Thyroid gland (tissue), 4 donors: ENCODE results near the gene DTL. TPM values are rescaled to one million over a fixed set of nuclear protein-coding genes. Genes with fewer than 3 reads are reported as not detected.

Experiments used
- DNase-seq, 2 donors: peaks; one replicate each; pipeline ENCODE4 v3.0.0-alpha.2; 2019
- H3K27ac ChIP-seq, 3 donors: fragments of 200-600 bp; sonication (generic); 1 replicate in 2 of 3; 2 replicates in 1 of 3; pipeline ENCODE4 v1.5.1; 2016 to 2019; ENCODE audit warnings: mild to moderate bottlenecking in 1 of 3, moderate library complexity in 1 of 3
- H3K27me3 ChIP-seq: fragments of 200-600 bp; sonication (generic); one replicate; pipeline ENCODE4 v1.5.1; 2019
- H3K36me3 ChIP-seq, 2 donors: fragments of 200-600 bp; sonication (generic); one replicate each; pipeline ENCODE4 v1.5.1; 2016 to 2019
- H3K4me1 ChIP-seq, 2 donors: fragments of 200-600 bp; sonication (generic); one replicate each; pipeline ENCODE4 v1.5.1; 2017 to 2019
- H3K4me3 ChIP-seq, 3 donors: fragments of 200-600 bp; sonication (generic); replicated peaks in 1 of 3; 1 replicate in 2 of 3; 2 replicates in 1 of 3; pipeline ENCODE4 v1.5.1; 2016; ENCODE audit warnings: mild to moderate bottlenecking in 1 of 3
- H3K9me3 ChIP-seq: fragments of 200-600 bp; sonication (generic); one replicate; pipeline ENCODE4 v1.5.1; 2017
- POLR2A ChIP-seq, 2 donors: fragments of 450-650 bp; IDR thresholded peaks; one replicate each; pipeline ENCODE4 v1.6.1; 2017; ENCODE audit warnings: antibody characterized with exemption in 2 of 2, mild to moderate bottlenecking in 2 of 2, moderate library complexity in 1 of 2
- WGBS, 2 donors: methylation state at CpG; one replicate each; pipeline ENCODE4 v1.1.5; 2017; 5-methylcytosine and 5-hydroxymethylcytosine counted together
- intact Hi-C: fragments of 100-400 bp; cut with DNase I; formaldehyde crosslinking; loops from one replicate; pipeline ENCODE4 v1.15.1; 2023
- total RNA-seq, 4 donors: library from RNA; depleted of rRNA; stranded (reverse); fragments of >200 nt; gene quantifications; one replicate each; pipeline ENCODE4 v1.2.3, GENCODE V29; 2016
- TF ChIP-seq, protein P1 (sequence below), 6 experiments: fragments of 200-600 bp in 3 of 6; fragments of 450-650 bp in 3 of 6; sonication (generic) in 3 of 6; IDR thresholded peaks; one replicate each; pipeline ENCODE4 v1.5.1; 2016 to 2019; ENCODE audit warnings: antibody characterized with exemption in 6 of 6, mild to moderate bottlenecking in 2 of 6, inconsistent platforms in 1 of 6, moderate library complexity in 1 of 6

The DTL gene
- total RNA-seq, 4 donors from 2014 or later: 1.2 to 3.9 (median 2.1) TPM

DNA sequence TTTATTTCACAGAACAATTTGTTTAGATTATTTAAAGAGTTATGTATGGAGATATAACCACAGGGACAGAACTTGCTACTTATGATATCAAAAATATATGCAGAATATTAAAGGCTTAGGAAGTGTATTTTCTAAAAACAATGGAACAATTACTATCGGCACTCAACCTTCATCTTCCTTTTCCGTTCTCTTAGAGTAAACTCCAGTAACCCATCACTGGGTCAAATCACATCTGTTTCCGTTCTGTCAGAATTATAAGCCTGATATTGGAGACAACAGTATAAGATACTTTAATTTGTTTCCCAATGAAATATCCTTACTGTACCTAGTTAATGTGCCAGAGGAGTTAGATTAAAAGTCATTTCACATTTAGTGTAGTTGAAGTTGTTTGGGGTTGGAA, 32.2 kb downstream of the DTL start:
- WGBS, 2 donors: 80 to 86% methylated on average over 3 of the region's 3 CpGs
- Histone ChIP-seq H3K27ac (no peak overlapping the region), H3K27me3 (no peaks in the 10 kb centered on the region), H3K9me3 (no peaks in the 10 kb centered on the region), H3K36me3 (no peaks in the 10 kb centered on the region), H3K4me3 (no peak overlapping the region), H3K4me1 (no peaks in the 10 kb centered on the region)
- intact Hi-C loops: no loop called here
- no peak for DNase-seq
- TF ChIP-seq, protein P1, sequence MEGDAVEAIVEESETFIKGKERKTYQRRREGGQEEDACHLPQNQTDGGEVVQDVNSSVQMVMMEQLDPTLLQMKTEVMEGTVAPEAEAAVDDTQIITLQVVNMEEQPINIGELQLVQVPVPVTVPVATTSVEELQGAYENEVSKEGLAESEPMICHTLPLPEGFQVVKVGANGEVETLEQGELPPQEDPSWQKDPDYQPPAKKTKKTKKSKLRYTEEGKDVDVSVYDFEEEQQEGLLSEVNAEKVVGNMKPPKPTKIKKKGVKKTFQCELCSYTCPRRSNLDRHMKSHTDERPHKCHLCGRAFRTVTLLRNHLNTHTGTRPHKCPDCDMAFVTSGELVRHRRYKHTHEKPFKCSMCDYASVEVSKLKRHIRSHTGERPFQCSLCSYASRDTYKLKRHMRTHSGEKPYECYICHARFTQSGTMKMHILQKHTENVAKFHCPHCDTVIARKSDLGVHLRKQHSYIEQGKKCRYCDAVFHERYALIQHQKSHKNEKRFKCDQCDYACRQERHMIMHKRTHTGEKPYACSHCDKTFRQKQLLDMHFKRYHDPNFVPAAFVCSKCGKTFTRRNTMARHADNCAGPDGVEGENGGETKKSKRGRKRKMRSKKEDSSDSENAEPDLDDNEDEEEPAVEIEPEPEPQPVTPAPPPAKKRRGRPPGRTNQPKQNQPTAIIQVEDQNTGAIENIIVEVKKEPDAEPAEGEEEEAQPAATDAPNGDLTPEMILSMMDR (IDR thresholded peaks at IDR 0.05): no peak
- TF ChIP-seq POLR2A (IDR thresholded peaks at IDR 0.05): no peak

DNA sequence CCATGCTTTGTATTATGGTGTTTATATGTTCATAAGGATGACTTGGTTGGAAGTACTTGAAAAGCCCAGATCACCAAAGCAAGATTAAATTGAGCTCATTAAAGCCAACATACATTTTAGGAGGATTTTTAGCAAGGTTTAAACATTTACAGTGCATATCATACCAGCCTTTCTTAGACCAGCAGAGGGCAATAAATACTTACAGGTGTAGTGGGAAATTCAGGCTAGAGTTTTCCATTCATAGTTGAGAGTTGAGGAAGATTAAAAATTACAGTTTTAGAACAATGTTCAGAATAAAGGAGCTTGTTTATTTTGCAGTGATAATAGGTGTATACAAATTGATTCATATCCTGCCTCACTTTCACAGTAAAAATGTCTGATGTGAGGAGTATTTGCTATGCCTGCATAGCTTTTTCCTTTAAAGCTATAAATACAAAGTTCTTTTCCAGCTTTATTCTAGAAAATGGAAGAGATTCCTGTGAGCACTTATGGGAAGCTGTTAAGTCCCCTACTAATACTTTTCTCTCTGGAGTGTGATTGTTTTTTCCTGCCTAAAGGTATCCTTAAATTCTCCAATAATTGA, 35.3 kb downstream of the DTL start:
- DNase-seq: no peak
- no peaks in the 10 kb centered on the region for H3K9me3 ChIP-seq
- TF ChIP-seq, protein P1 (IDR thresholded peaks at IDR 0.05): peak; percentile 43 to 91 (median 76)
- no peak for TF ChIP-seq POLR2A (IDR thresholded peaks at IDR 0.05)
- no peaks in the 10 kb centered on the region for H3K36me3 ChIP-seq
- no peaks in the 10 kb centered on the region for H3K27me3 ChIP-seq
- intact Hi-C loops: loop anchor here (2.0 to 10.0 kb wide), 2 partner anchors 224 to 296 kb away; no protein-coding TSS in a partner anchor
- H3K4me3 ChIP-seq: no peak overlapping the region
- no peaks in the 10 kb centered on the region for H3K4me1 ChIP-seq
- no peak overlapping the region for H3K27ac ChIP-seq

DNA sequence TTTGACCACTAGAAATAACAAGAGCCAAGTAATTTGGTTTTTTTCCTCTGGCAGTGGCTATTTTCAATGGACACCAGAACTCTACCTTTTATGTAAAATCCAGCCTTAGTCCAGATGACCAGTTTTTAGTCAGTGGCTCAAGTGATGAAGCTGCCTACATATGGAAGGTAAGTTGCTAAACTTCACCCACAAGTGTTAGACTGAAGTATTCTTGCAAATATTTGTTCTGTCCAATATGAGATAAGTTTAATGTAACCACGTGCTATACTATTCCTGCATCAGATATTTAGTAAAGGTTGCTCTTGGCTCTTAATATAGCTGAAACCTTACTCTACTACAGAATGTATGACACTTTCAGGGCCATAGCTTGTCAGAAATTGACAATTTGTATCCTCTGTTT, 36.5 kb downstream of the DTL start:
- intact Hi-C loops: loop anchor here (10.0 kb wide), 1 partner anchor 223 kb away; no protein-coding TSS in a partner anchor

DNA sequence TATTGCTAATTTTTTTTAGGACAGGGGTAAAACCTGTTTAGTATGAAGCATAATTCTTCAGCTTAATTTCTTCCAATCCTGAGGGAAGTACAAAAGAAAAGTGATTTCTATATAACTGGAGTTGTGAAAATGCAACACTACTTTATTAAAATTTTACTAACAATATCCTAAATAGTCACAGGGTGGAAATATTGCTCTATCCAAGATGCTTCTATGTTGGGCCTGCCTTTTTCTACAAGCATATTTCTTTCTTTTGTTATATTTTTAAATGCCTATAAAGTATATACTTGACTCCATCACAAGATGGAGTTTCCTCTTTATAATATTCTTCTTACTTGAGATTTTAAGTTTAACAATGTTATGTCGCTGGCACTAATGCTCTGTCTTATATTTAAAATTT, 37.9 kb downstream of the DTL start:
- Histone ChIP-seq H3K4me3 (no peak overlapping the region), H3K9me3 (no peaks in the 10 kb centered on the region), H3K27ac (no peak overlapping the region), H3K36me3 (no peaks in the 10 kb centered on the region), H3K4me1 (peaks cover 0 to 6% of the 10 kb centered on the region in 2 donors), H3K27me3 (no peaks in the 10 kb centered on the region)
- intact Hi-C loops: loop anchor here (10.0 kb wide), 1 partner anchor 221 kb away; no protein-coding TSS in a partner anchor
- DNase-seq: no peak
- TF ChIP-seq, protein P1 (IDR thresholded peaks at IDR 0.05): peak in 1 of 6 experiments; percentile 5
- TF ChIP-seq POLR2A (IDR thresholded peaks at IDR 0.05): no peak
- WGBS, 2 donors: 96 to 97% methylated on average over 1 of the region's 1 CpG

More for the DNA sequence above, 36.5 kb downstream of the DTL start:
- Histone ChIP-seq H3K4me3 (no peak overlapping the region), H3K27ac (no peak overlapping the region), H3K9me3 (no peaks in the 10 kb centered on the region), H3K36me3 (no peaks in the 10 kb centered on the region), H3K27me3 (no peaks in the 10 kb centered on the region), H3K4me1 (no peaks in the 10 kb centered on the region)
- 90 to 100% methylated on average over 1 of the region's 1 CpG for WGBS, 2 donors
- no peak for DNase-seq
- TF ChIP-seq, protein P1 (IDR thresholded peaks at IDR 0.05): no peak
- no peak for TF ChIP-seq POLR2A (IDR thresholded peaks at IDR 0.05)

DNA sequence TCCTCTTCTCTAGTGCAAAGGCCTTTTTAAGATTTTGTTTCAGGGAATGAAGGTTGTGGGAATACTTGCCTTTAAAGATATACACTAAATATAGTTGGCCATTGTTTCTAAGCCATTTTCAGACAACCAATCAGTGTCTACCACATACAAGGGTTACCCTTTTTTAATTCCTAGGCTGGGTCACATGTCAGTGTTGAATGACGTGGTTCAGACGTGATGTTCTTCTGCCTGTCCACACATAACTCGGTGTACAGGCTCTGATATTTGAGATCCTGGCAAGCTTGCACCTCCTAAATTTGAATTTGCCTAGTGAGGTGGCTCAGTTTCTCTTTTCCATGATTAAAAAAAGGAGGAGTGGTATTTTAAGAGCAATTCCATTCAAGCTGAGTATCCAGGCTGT, 38.8 kb downstream of the DTL start:
- Histone ChIP-seq H3K36me3 (no peaks in the 10 kb centered on the region), H3K4me3 (no peak overlapping the region), H3K27me3 (no peaks in the 10 kb centered on the region), H3K4me1 (peaks cover 0 to 6% of the 10 kb centered on the region in 2 donors), H3K9me3 (no peaks in the 10 kb centered on the region), H3K27ac (no peak overlapping the region)
- TF ChIP-seq POLR2A (IDR thresholded peaks at IDR 0.05): no peak
- TF ChIP-seq, protein P1 (IDR thresholded peaks at IDR 0.05): no peak
- WGBS, 2 donors: 94 to 99% methylated on average over 3 of the region's 3 CpGs
- intact Hi-C loops: loop anchor here (10.0 kb wide), 1 partner anchor 220 kb away; no protein-coding TSS in a partner anchor
- no peak for DNase-seq
